ENCODE measurements around the gene CUX1.
"Not testable (repeated sequence)": the region's sequence is repeated elsewhere in the genome, so short reads cannot be mapped to it uniquely, and the experiment has no call there.

DNA sequence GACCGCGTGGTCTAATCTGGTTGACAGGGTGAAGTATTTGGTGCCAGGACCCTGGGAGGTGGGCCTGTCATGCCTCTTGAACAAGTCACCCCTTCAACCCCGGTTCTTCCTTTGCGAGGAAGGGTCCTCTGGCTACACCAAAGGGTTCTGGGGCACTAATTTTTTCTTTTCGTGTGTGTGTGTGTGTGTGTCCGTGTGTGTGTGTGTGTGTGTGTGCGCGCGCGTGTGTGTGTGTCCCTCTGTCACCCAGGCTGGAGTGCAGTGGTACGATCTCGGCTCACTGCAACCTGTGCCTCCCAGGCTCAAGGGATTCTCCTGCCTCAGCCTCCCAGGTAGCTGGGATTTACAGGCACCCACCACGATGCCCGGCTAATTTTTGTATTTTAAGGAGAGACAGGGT, 483.9 kb downstream of the CUX1 start:
- not testable (repeated sequence) for TF ChIP-seq EP300 (IDR thresholded peaks at IDR 0.05; ENCODE audit: borderline replicate concordance in 1 of 2, control insufficient read depth in 1 of 2, low read depth in 2 of 2, low read length in 2 of 2); REST (IDR thresholded peaks at IDR 0.05; ENCODE audit: low read depth, low read length)
